Panc1 (cell line): ENCODE data around the gene WLS.

Source experiments
- CTCF ChIP-seq: fragments of 450-650 bp; IDR thresholded peaks from 2 replicates; pipeline ENCODE4 v1.5.1; 2017; ENCODE audit warnings: mild to moderate bottlenecking
- REST ChIP-seq, 2 experiments: IDR thresholded peaks; 2 replicates each; pipeline ENCODE4 v1.6.1; 2011 to 2012; ENCODE audit warnings: low read depth in 2 of 2, control low read depth in 1 of 2, low read length in 1 of 2, mild to moderate bottlenecking in 1 of 2, moderate library complexity in 1 of 2; ENCODE audit not compliant: insufficient read depth in 1 of 2
- SIN3A ChIP-seq: IDR thresholded peaks from 2 replicates; pipeline ENCODE4 v1.6.1; 2012; ENCODE audit warnings: low read depth, mild to moderate bottlenecking, low read length, moderate library complexity, borderline replicate concordance; ENCODE audit not compliant: insufficient read depth

GRCh38 chr1:68188060-68188538, 44.2 kb downstream of the WLS start:
- TF ChIP-seq CTCF (no peak), SIN3A (no peak), REST (IDR thresholded peaks at IDR 0.05; ENCODE audit: insufficient read depth in 1 of 2, low read depth in 2 of 2, low read length in 1 of 2) (no peak)
